B cell (primary cell): ENCODE measurements around the gene MPL.

ENCODE experiments used
- CTCF ChIP-seq: fragments of 200-600 bp; IDR thresholded peaks from one replicate; pipeline ENCODE4 v1.8.0; 2022; ENCODE audit warnings: antibody characterized with exemption, mild to moderate bottlenecking
- EZH2 ChIP-seq: IDR thresholded peaks from 2 replicates; pipeline ENCODE4 v1.6.1; 2012; ENCODE audit warnings: borderline replicate concordance, low read depth, mild to moderate bottlenecking, moderate library complexity, low read length; ENCODE audit not compliant: insufficient read depth, poor library complexity, severe bottlenecking

- TF ChIP-seq CTCF (no peak), EZH2 (no peak)
Observed at GRCh38 chr1:43300378-43301094, 37.1 kb upstream of the MPL start, which contains the start of gene TIE1.
